AML-193 (cell line): ENCODE data around the gene RABGGTB.
"Not testable (repeated sequence)": the region's sequence is repeated elsewhere in the genome, so short reads cannot be mapped to it uniquely, and the experiment has no call there.

Experiments used
- DNase-seq, 2 experiments: peaks; one replicate each; lab custom pipeline; 2025; lab: John Stamatoyannopoulos, UW

RABGGTB gene

GRCh38 chr1:75785983-75786853, at the start of gene RABGGTB:
RABGGTB (plus strand) TSS chr1:75786256; CDS start chr1:75786272, 16 bp downstream.
- DNase-seq: peak; percentile 93 to 95

GRCh38 chr1:75742047-75742625, 43.9 kb upstream of the RABGGTB start:
- no peak for DNase-seq

- DNase-seq: peak; percentile 91 to 93
Observed at GRCh38 chr1:75745276-75745675, 40.8 kb upstream of the RABGGTB start.

- DNase-seq: not testable (repeated sequence)
Observed at GRCh38 chr1:75757210-75757609, 28.8 kb upstream of the RABGGTB start.

GRCh38 chr1:75758543-75758942, 27.5 kb upstream of the RABGGTB start:
- not testable (repeated sequence) for DNase-seq

GRCh38 chr1:75764057-75764655, 21.9 kb upstream of the RABGGTB start:
- peak in 1 of 2 experiments; percentile 27 for DNase-seq

GRCh38 chr1:75765697-75766355, 20.2 kb upstream of the RABGGTB start:
- no peak for DNase-seq

GRCh38 chr1:75768016-75768415, 18.0 kb upstream of the RABGGTB start:
- DNase-seq: no peak

- DNase-seq: no peak
Observed at GRCh38 chr1:75770761-75771160, 15.3 kb upstream of the RABGGTB start.

- no peak for DNase-seq
Observed at GRCh38 chr1:75771978-75772377, 14.1 kb upstream of the RABGGTB start.

- not testable (repeated sequence) for DNase-seq
Observed at GRCh38 chr1:75777812-75778211, 8.2 kb upstream of the RABGGTB start.

- not testable (repeated sequence) for DNase-seq
Observed at GRCh38 chr1:75778694-75779093, 7.4 kb upstream of the RABGGTB start.

- not testable (repeated sequence) for DNase-seq
Observed at GRCh38 chr1:75780183-75780582, 5.9 kb upstream of the RABGGTB start.

- DNase-seq: not testable (repeated sequence)
Observed at GRCh38 chr1:75783920-75784319, 2.1 kb upstream of the RABGGTB start.

GRCh38 chr1:75785320-75785982, 605 bp upstream of the RABGGTB start:
- DNase-seq: no peak

- no peak for DNase-seq
Observed at GRCh38 chr1:75786901-75787493, 941 bp downstream of the RABGGTB start.

- DNase-seq: no peak
Observed at GRCh38 chr1:75787524-75787923, 1.5 kb downstream of the RABGGTB start.

- DNase-seq: no peak
Observed at GRCh38 chr1:75789988-75790387, 3.9 kb downstream of the RABGGTB start.

GRCh38 chr1:75791022-75791421, 5.0 kb downstream of the RABGGTB start:
- DNase-seq: peak in 1 of 2 experiments; percentile 6

- no peak for DNase-seq
Observed at GRCh38 chr1:75792091-75792490, 6.0 kb downstream of the RABGGTB start.

- DNase-seq: no peak
Observed at GRCh38 chr1:75794382-75794781, 8.3 kb downstream of the RABGGTB start.
